IPS DF 6.9 (cell line): ENCODE data around the gene ESRP2.

ENCODE experiments used
- DNase-seq: peaks from one replicate; pipeline ENCODE4 v3.0.0-alpha.2; 2013; ENCODE audit warnings: low read depth, low spot score
- H3K27ac ChIP-seq: one replicate; pipeline ENCODE4 v1.5.1; 2013; ENCODE audit warnings: low read length, control low read depth
- H3K27me3 ChIP-seq: 2 replicates; pipeline ENCODE4 v1.6.1; 2013; ENCODE audit warnings: mild to moderate bottlenecking, low read length; ENCODE audit not compliant: control insufficient read depth, insufficient read depth
- H3K36me3 ChIP-seq: 2 replicates; pipeline ENCODE4 v1.6.1; 2013; ENCODE audit warnings: low read length; ENCODE audit not compliant: control insufficient read depth, insufficient read depth
- H3K4me1 ChIP-seq: 2 replicates; pipeline ENCODE4 v1.6.1; 2013; ENCODE audit warnings: low read length; ENCODE audit not compliant: control insufficient read depth, insufficient read depth
- H3K4me3 ChIP-seq: 2 replicates; pipeline ENCODE4 v1.5.1; 2013; ENCODE audit warnings: mild to moderate bottlenecking, low read length
- H3K9me3 ChIP-seq: 2 replicates; pipeline ENCODE4 v1.6.1; 2013; ENCODE audit warnings: low read length, inconsistent platforms; ENCODE audit not compliant: control insufficient read depth, insufficient read depth
- WGBS: extraction: QIAGEN DNeasy Blood & Tissue Kit; methylation state at CpG from one replicate; pipeline ENCODE4 v1.1.7; 2013; ENCODE audit warnings: mixed read lengths, missing lambda C conversion rate; ENCODE audit not compliant: insufficient read length, insufficient coverage; 5-methylcytosine and 5-hydroxymethylcytosine counted together

The ESRP2 gene

DNA sequence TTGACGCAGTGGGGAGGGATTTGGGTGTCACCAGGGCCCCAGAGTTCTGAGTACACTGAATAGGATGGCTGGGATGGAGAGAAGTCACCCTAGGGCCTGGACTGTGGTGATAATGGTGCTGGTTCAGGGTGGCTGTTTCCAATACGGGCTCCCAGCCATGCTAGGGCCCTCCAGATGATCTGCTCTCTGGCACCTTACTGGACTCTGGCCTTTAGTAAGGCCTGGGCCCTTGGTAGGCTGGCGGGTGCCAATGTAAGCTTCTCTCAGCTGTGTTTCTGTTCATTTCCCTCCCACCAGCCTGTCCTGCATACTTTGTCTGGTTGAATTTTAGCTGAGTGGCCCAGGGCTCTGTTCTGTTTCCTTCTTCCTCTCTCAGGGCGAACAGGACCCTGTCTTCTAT is 12.0 kb upstream of the ESRP2 start:
- no CpG with 5 or more reads among the region's 4 CpGs for WGBS
- no peaks in the 10 kb centered on the region for H3K27me3 ChIP-seq

DNA sequence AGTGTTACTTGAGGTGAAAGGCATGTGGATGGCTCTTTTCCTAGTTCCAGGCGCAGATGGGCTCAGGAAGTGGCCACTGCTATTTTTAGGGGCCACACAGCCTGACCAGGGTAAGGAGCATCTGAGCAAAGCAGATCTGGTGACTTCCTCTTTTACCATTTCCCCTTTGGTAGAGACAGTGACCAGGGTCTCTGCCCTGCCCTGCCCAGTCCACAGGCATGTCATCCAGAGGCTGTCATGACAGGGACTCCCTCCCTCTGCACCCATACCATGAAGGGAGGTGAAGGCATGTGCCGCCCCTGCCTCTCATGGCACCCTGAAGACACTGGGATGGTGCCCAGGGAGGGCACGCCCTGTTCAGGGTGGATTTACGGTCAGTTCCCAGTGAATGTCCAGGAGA is 11.5 kb upstream of the ESRP2 start:
- H3K27ac ChIP-seq: no peak overlapping the region
- H3K9me3 ChIP-seq: no peaks in the 10 kb centered on the region
- no CpG with 5 or more reads among the region's 4 CpGs for WGBS
- H3K4me3 ChIP-seq: no peak overlapping the region
- H3K36me3 ChIP-seq: no peaks in the 10 kb centered on the region
- DNase-seq: no peak
- H3K4me1 ChIP-seq: no peaks in the 10 kb centered on the region
- no peaks in the 10 kb centered on the region for H3K27me3 ChIP-seq

More for the DNA sequence above, 12.0 kb upstream of the ESRP2 start:
- no peaks in the 10 kb centered on the region for H3K9me3 ChIP-seq
- no peaks in the 10 kb centered on the region for H3K36me3 ChIP-seq
- H3K4me3 ChIP-seq: no peak overlapping the region
- H3K4me1 ChIP-seq: no peaks in the 10 kb centered on the region
- no peak for DNase-seq
- no peak overlapping the region for H3K27ac ChIP-seq

DNA sequence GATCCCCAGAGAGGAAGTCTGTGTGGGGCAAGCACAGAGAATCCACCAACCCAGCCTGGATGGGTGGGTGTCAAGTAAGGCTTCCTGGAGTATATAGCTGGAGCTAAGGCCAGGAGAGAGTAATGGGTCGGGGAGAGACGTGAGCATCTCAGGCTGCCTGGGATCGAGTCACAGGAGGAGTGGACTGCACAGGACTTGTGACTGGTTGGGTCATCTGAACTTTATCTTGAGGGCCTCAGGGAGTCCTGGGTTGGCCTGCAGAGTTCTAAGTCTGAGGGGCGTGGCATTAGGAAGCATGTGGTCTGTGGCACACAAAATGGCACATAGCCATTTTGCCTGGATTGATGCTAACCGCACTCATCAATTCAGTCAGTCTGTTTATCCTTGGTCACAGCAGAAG is 10.7 kb upstream of the ESRP2 start:
- H3K9me3 ChIP-seq: no peaks in the 10 kb centered on the region
- no peak overlapping the region for H3K27ac ChIP-seq
- H3K27me3 ChIP-seq: no peaks in the 10 kb centered on the region
- no peaks in the 10 kb centered on the region for H3K36me3 ChIP-seq
- H3K4me3 ChIP-seq: no peak overlapping the region
- no peak for DNase-seq
- WGBS: no CpG with 5 or more reads among the region's 5 CpGs
- no peaks in the 10 kb centered on the region for H3K4me1 ChIP-seq

DNA sequence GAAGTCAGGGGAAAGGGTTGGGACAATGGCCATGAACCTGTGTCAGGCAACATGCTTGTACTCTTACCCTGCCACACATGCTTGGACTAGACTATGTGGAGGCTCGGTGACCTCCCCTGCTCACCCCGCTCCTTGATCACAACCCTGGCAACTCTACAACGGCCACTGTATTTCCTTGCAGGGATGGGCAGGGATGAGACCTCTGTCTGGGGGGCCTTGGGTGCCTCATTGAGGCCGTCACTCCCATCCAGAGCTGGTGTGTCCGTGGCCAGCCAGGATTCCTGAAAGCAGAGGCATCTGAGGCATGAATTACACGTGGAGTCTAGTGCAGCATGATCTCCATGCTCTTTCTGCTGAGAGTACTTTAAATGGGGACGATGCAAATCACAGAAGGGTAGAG is 10.2 kb upstream of the ESRP2 start:
- Histone ChIP-seq H3K4me1 (no peaks in the 10 kb centered on the region), H3K27me3 (no peaks in the 10 kb centered on the region), H3K27ac (no peak overlapping the region), H3K9me3 (no peaks in the 10 kb centered on the region), H3K4me3 (no peak overlapping the region), H3K36me3 (no peaks in the 10 kb centered on the region)
- DNase-seq: no peak
- no CpG with 5 or more reads among the region's 7 CpGs for WGBS

DNA sequence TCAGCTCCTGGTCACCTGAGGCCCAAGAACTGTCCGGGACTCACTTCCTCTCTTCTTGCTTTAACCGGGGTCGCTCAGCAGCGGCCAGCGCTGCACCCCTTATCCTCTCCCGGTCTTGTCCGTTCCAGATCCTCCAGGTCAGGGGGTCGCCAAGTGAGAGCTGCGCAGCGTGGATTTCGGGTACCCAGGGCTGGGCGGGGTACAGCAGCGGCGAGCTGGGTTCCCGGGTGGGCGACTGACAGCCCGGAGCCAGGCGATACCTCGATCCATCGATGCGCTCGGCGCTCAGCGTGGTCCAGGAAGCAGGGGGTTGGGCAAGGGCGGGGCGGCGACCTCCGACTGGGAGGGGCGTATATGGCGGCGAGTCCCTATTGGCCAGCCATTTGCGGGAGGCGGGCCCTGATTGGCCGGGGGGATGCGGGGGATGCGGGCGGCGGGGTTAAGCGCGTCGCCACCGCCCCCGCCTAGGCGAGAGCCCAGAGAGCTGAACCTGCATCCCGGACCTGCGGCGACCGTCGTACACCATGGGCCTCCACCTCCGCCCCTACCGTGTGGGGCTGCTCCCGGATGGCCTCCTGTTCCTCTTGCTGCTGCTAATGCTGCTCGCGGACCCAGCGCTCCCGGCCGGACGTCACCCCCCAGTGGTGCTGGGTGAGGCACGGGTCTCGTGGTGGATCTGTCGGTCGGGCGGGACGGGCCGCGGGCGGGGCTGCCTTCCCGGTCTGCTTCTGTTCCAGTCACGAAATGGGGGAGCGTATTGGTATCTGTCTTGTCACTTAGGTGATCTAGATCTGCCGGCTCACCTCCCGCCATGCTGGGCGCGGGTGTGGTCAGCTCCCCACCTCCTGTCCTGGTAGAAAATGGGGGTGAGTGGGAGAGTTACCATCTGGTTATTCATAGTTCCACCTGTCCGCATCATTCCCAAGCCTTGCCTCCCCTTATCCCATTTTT is 9.3 kb upstream of the ESRP2 start, which contains the start of gene PLA2G15:
PLA2G15 (plus strand) TSS at position 471 of the 951 bp plus-strand sequence; CDS start at position 525, 54 bp downstream.
- no peak for DNase-seq
- Histone ChIP-seq H3K4me3 (peak within 1 kb of the TSS; percentile 83), H3K27me3 (no peaks in the 10 kb centered on the region), H3K4me1 (no peaks in the 10 kb centered on the region), H3K9me3 (no peaks in the 10 kb centered on the region), H3K36me3 (no peaks in the 10 kb centered on the region), H3K27ac (no peak within 1 kb of the TSS)
- WGBS: no CpG with 5 or more reads among the region's 75 CpGs

DNA sequence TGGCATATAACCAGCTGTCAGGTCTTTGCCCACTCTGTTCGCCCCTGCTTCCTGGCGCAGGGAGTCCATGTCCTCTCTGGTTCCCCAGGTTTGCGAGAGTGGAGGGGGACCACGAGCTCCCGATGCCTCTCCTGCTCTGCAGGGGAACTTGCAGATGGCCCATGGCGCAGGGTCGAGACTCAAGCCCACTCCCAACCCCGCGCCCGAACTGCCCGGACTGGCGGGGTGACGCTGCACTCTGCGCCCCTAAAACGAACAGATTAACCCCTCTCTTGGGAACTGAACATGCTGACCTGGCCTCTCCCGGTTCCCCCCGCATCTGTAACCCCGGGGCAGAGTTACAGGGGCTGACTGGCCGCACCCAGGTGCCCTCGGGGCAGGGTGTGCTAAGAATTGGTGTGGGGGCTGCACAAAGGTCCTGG is 8.6 kb upstream of the ESRP2 start:
- no CpG with 5 or more reads among the region's 20 CpGs for WGBS
- no peaks in the 10 kb centered on the region for H3K36me3 ChIP-seq
- no peak overlapping the region for H3K27ac ChIP-seq
- peak overlapping the region; percentile 83 for H3K4me3 ChIP-seq
- no peaks in the 10 kb centered on the region for H3K4me1 ChIP-seq
- no peaks in the 10 kb centered on the region for H3K9me3 ChIP-seq
- H3K27me3 ChIP-seq: no peaks in the 10 kb centered on the region
- no peak for DNase-seq

DNA sequence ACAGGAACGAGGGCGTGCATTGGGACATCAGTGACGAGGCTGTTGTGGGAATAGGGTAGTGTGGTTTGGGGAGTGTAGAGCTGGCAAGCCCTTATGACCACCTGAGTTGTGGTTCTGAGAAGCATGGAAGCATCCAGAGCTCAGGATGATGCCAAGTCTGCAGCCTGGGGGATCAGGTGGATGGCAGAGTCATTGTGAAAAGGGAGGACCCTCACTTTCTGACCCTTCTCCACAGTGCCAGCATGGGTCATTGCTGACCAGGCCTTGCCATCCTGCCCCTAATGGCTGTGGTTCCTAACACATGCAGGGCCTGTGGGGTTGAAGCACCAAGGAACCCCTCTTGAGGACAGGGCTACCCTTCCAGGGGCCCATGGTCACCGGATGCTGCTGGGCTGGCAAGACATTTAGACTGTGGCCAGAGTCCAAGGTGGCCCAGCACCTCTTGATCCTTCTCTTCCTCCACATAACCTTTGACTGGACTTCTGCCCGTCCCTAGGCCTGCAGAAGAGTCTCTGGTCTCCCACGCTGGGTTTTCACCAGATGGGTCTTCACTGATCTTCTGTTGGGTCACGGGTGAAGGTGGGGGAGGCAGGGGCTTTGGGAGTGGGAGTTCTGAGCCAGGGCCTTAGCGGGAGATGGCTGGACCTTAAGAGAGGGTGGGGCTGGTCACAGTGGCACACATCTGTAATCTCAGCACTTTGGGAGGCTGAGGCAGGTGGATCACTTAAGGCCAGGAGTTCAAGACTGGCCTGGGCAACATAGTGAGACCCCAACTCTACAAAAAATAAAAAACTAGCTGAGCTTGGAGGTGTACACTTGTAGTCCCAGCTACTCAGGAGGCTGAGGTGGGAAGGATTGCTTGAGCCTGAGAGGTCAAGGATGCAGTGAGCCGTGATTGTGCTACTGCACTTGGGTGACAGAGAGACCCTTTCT is 7.3 kb upstream of the ESRP2 start:
- H3K27me3 ChIP-seq: no peaks in the 10 kb centered on the region
- H3K4me3 ChIP-seq: no peak overlapping the region
- no peaks in the 10 kb centered on the region for H3K9me3 ChIP-seq
- WGBS: no CpG with 5 or more reads among the region's 9 CpGs
- H3K27ac ChIP-seq: no peak overlapping the region
- H3K36me3 ChIP-seq: no peaks in the 10 kb centered on the region
- no peak for DNase-seq
- no peaks in the 10 kb centered on the region for H3K4me1 ChIP-seq

DNA sequence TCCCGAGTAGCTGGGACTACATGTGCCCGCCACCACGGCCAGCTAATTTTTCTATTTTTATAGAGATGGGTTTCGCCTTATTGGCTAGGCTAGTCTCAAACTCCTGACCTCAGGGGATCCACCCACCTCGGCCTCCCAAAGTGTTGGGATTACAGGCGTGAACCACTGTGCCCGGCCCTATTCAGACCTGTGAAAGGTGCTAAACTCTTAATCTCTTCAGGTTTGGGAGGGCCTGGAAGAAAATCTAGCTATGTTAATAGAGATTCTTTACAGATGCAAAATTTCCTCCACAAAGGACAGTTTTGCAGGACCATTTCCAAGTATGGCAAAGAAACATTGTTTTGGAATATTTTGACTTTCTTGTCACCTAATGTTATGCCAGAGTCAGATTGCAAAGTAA is 6.2 kb upstream of the ESRP2 start:
- H3K4me3 ChIP-seq: no peak overlapping the region
- H3K4me1 ChIP-seq: no peaks in the 10 kb centered on the region
- no peaks in the 10 kb centered on the region for H3K36me3 ChIP-seq
- no peak for DNase-seq
- H3K27me3 ChIP-seq: no peaks in the 10 kb centered on the region
- no CpG with 5 or more reads among the region's 7 CpGs for WGBS
- H3K9me3 ChIP-seq: no peaks in the 10 kb centered on the region
- H3K27ac ChIP-seq: no peak overlapping the region

DNA sequence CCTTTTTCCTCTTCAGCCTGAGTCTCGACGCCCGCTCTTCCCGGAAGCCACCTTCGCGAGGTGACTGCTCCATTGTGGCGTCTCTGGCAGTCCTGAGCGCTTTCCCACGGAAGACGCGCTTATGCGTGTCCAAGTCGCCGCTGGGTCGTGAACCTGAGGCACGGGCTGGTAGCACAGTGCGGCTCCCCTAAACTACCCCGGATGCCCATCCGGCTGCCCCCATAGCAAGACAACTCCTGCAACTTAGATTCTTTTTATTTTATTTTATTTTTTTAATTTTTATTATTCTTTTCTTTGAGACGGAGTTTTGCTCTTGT is 2.1 kb upstream of the ESRP2 start:
- H3K4me3 ChIP-seq: peak overlapping the region; percentile 24; the same call in 1 of the 2 replicates
- no peaks in the 10 kb centered on the region for H3K9me3 ChIP-seq
- no peak for DNase-seq
- H3K27me3 ChIP-seq: no peaks in the 10 kb centered on the region
- H3K4me1 ChIP-seq: peaks cover 6% of the 10 kb centered on the region
- H3K36me3 ChIP-seq: 0 out of 2 replicates have a peak, but pooled peaks cover 4% of the 10 kb centered on the region
- no peak overlapping the region for H3K27ac ChIP-seq
- WGBS: no CpG with 5 or more reads among the region's 20 CpGs

DNA sequence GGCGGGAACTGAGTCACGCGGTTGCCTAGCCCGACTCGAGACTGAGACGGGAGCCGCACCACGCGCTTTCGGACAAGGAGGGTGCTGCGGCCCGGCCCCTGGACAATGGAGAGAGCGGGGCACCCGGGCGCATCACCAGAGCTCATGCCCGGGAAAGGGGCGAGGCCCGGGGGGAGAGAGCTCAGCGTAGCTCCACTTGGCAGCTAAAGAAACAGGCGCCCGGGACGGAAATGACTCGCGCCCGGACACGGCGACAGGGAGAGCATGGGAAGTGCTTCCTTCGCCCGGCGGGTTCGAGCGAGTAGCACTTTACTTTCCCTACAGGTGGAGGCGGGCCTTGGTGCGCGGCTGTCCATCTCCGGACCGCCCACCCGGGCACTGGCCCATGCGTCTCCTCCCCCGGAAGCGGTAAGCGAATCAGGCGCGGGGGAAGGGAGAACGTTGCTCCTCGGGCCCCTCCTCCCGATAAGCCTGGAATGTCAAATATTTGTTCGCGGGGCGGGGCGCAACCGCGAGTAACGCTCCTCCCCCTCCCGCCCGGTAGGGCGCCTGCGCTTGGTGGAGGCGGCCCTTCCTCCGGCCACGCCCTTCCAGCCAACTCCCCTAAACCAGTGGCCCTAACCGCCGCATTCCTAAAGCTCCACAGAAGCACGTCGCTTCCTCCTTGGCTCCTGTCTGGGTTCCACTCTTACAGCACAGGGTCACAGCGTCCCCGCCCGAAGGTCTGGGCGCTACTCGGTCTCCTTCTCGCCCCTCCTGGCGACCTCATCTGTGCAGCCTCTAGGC is 1.5 kb upstream of the ESRP2 start:
- no peak for DNase-seq
- peaks cover 5% of the 10 kb centered on the region for H3K36me3 ChIP-seq
- peak overlapping the region; percentile 7 for H3K27ac ChIP-seq
- WGBS: no CpG with 5 or more reads among the region's 72 CpGs
- no peaks in the 10 kb centered on the region for H3K9me3 ChIP-seq
- H3K4me1 ChIP-seq: peaks cover 6% of the 10 kb centered on the region
- H3K27me3 ChIP-seq: no peaks in the 10 kb centered on the region
- H3K4me3 ChIP-seq: peak overlapping the region; percentile 77; the same call in 1 of the 2 replicates
